Measurements from ENCODE around the gene MAPKAPK5.

DNA sequence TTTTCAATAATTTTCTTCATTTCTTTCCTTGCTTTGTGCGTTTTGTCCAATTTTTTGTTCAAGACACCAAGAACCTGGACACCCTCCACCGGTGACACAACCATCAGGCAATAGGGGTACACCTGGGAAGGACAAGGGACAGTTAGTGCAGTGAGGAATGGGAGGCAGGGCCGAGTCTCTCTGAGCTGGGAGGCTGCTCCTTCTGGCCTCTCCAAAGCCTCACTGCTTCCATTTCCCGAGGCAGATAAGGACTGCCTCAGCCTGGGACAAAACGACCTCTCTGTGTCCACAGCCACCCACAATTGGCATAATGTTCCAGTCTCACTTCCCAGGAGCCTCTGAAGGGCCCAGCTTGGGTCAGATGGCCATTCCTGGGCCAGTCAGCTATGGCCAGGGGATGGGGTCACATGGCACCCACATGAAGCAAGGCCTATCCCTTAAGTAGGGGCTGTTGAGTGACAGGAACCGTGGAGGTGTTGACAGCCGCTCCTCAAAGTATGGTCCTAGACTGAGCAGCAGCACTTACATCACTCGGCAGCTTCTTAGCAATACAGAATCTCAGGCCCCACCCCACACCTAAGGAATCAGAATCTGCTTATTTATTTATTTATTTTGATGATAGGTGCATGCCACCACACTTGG is 13.6 kb upstream of the MAPKAPK5 start:
- TF ChIP-seq GATA3 (IDR thresholded peaks at IDR 0.05; ENCODE audit: low read depth, low read length) (no peak), GATA2 (IDR thresholded peaks at IDR 0.05; ENCODE audit: low read depth, low read length) (no peak)
